ENCODE data around the gene TENM3.

TENM3 gene

GRCh38 chr4:182684796-182685195 is 441.6 kb downstream of the TENM3 start:
- Histone ChIP-seq H3K9ac (ENCODE audit: low read depth in 1 of 2, low read length in 2 of 2) (no peak overlapping the region), H3K9me3 (ENCODE audit: control insufficient read depth in 1 of 2, low read length in 2 of 2) (no peaks in the 10 kb centered on the region), H3K27me3 (ENCODE audit: control insufficient read depth in 1 of 2, insufficient read depth in 2 of 2, low read length in 2 of 2) (no peaks in the 10 kb centered on the region), H3K36me3 (ENCODE audit: control insufficient read depth in 1 of 2, insufficient read depth in 2 of 2, low read length in 2 of 2) (no peaks in the 10 kb centered on the region), H3K4me3 (ENCODE audit: low read depth in 1 of 2, low read length in 2 of 2) (no peak overlapping the region), H3K27ac (ENCODE audit: low read depth, low read length) (no peak overlapping the region), H3K4me1 (ENCODE audit: control insufficient read depth in 1 of 2, insufficient read depth in 2 of 2, low read length in 2 of 2) (no peaks in the 10 kb centered on the region)

GRCh38 chr4:182688081-182688480 is 444.9 kb downstream of the TENM3 start:
- H3K27me3 ChIP-seq (ENCODE audit: control insufficient read depth in 1 of 2, insufficient read depth in 2 of 2, low read length in 2 of 2) = no peaks in the 10 kb centered on the region
- H3K36me3 ChIP-seq (ENCODE audit: control insufficient read depth in 1 of 2, insufficient read depth in 2 of 2, low read length in 2 of 2) = no peaks in the 10 kb centered on the region
- no peak overlapping the region for H3K9ac ChIP-seq (ENCODE audit: low read depth in 1 of 2, low read length in 2 of 2)
- H3K4me3 ChIP-seq (ENCODE audit: low read depth in 1 of 2, low read length in 2 of 2) = no peak overlapping the region
- no peak overlapping the region for H3K27ac ChIP-seq (ENCODE audit: low read depth, low read length)
- H3K9me3 ChIP-seq (ENCODE audit: control insufficient read depth in 1 of 2, low read length in 2 of 2) = no peaks in the 10 kb centered on the region
- no peaks in the 10 kb centered on the region for H3K4me1 ChIP-seq (ENCODE audit: control insufficient read depth in 1 of 2, insufficient read depth in 2 of 2, low read length in 2 of 2)

GRCh38 chr4:182694551-182694950 is 451.3 kb downstream of the TENM3 start:
- Histone ChIP-seq H3K27ac (ENCODE audit: low read depth, low read length) (no peak overlapping the region), H3K36me3 (ENCODE audit: control insufficient read depth in 1 of 2, insufficient read depth in 2 of 2, low read length in 2 of 2) (no peaks in the 10 kb centered on the region), H3K27me3 (ENCODE audit: control insufficient read depth in 1 of 2, insufficient read depth in 2 of 2, low read length in 2 of 2) (no peaks in the 10 kb centered on the region), H3K9me3 (ENCODE audit: control insufficient read depth in 1 of 2, low read length in 2 of 2) (no peaks in the 10 kb centered on the region), H3K4me1 (ENCODE audit: control insufficient read depth in 1 of 2, insufficient read depth in 2 of 2, low read length in 2 of 2) (no peaks in the 10 kb centered on the region), H3K9ac (ENCODE audit: low read depth in 1 of 2, low read length in 2 of 2) (no peak overlapping the region), H3K4me3 (ENCODE audit: low read depth in 1 of 2, low read length in 2 of 2) (no peak overlapping the region)

- Histone ChIP-seq H3K4me3 (ENCODE audit: low read depth in 1 of 2, low read length in 2 of 2) (no peak overlapping the region), H3K9ac (ENCODE audit: low read depth in 1 of 2, low read length in 2 of 2) (no peak overlapping the region)
Measured at GRCh38 chr4:182695009-182695408, 451.8 kb downstream of the TENM3 start.

DNA sequence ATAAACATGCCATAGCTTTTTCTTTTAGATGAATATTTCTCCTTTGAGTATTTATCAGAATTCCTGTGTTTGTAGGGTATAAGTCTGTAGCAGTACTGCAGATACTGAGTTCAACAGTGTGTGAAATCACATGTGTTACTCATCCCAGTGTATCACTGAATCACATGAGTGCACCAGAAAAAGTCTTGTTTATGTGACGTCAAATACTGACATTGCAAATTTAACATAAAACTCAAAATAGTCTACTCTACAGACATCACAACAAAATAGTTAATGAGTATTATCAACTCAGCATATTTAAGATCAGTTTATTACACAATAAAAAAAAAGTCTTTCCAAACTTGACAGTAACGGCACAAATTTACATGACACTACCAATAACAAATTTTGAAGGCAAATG is 452.6 kb downstream of the TENM3 start:
- Histone ChIP-seq H3K9me3 (ENCODE audit: control insufficient read depth in 1 of 2, low read length in 2 of 2) (no peaks in the 10 kb centered on the region), H3K9ac (ENCODE audit: low read depth in 1 of 2, low read length in 2 of 2) (no peak overlapping the region), H3K36me3 (ENCODE audit: control insufficient read depth in 1 of 2, insufficient read depth in 2 of 2, low read length in 2 of 2) (no peaks in the 10 kb centered on the region), H3K27ac (ENCODE audit: low read depth, low read length) (no peak overlapping the region), H3K4me3 (ENCODE audit: low read depth in 1 of 2, low read length in 2 of 2) (no peak overlapping the region), H3K4me1 (ENCODE audit: control insufficient read depth in 1 of 2, insufficient read depth in 2 of 2, low read length in 2 of 2) (no peaks in the 10 kb centered on the region), H3K27me3 (ENCODE audit: control insufficient read depth in 1 of 2, insufficient read depth in 2 of 2, low read length in 2 of 2) (no peaks in the 10 kb centered on the region)

More at GRCh38 chr4:182695009-182695408, 451.8 kb downstream of the TENM3 start:
- Histone ChIP-seq H3K4me1 (ENCODE audit: control insufficient read depth in 1 of 2, insufficient read depth in 2 of 2, low read length in 2 of 2) (no peaks in the 10 kb centered on the region), H3K36me3 (ENCODE audit: control insufficient read depth in 1 of 2, insufficient read depth in 2 of 2, low read length in 2 of 2) (no peaks in the 10 kb centered on the region), H3K9me3 (ENCODE audit: control insufficient read depth in 1 of 2, low read length in 2 of 2) (no peaks in the 10 kb centered on the region), H3K27me3 (ENCODE audit: control insufficient read depth in 1 of 2, insufficient read depth in 2 of 2, low read length in 2 of 2) (no peaks in the 10 kb centered on the region), H3K27ac (ENCODE audit: low read depth, low read length) (no peak overlapping the region)

DNA sequence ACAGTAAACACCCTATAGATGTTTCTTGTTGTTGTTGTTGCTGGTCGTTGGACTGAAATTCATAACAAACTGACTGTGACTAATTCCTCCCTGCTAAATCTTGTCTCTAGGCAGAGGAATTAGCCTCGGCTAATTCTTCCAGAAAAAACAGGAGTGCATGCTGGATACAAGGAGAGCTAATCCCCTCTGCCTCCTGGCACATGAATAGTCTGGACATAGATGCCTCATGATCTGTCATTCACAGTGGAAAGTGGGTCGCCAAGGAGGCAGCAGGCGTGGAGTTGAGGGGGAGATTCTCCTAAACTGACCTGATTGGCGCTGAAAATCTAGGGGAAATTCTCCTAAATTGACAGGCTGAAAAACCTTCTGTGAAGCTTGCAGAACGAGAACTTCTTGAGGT is 453.9 kb downstream of the TENM3 start:
- no peak overlapping the region for H3K9ac ChIP-seq (ENCODE audit: low read depth in 1 of 2, low read length in 2 of 2)
- H3K4me3 ChIP-seq (ENCODE audit: low read depth in 1 of 2, low read length in 2 of 2) = no peak overlapping the region
- no peaks in the 10 kb centered on the region for H3K36me3 ChIP-seq (ENCODE audit: control insufficient read depth in 1 of 2, insufficient read depth in 2 of 2, low read length in 2 of 2)
- no peaks in the 10 kb centered on the region for H3K9me3 ChIP-seq (ENCODE audit: control insufficient read depth in 1 of 2, low read length in 2 of 2)
- no peaks in the 10 kb centered on the region for H3K4me1 ChIP-seq (ENCODE audit: control insufficient read depth in 1 of 2, insufficient read depth in 2 of 2, low read length in 2 of 2)
- no peak overlapping the region for H3K27ac ChIP-seq (ENCODE audit: low read depth, low read length)
- no peaks in the 10 kb centered on the region for H3K27me3 ChIP-seq (ENCODE audit: control insufficient read depth in 1 of 2, insufficient read depth in 2 of 2, low read length in 2 of 2)

DNA sequence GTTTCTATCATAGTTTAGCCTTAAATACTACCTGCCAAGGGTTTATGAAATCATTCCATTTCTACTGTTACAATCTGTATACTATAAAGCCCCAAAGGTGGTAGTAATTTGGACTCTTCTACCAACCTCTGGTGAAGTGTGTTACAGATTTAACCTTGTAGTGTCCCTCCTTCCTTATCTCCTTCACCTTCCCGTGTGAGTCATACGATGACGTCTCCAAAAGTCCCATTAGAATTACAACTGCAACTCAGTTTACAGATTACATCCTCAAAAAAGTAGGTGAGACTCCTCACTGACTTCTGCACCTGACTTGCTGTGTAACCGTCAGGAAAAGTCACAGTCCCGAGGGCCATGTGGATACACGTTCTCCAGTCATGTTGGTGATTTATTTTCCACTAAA is 455.0 kb downstream of the TENM3 start:
- no peaks in the 10 kb centered on the region for H3K27me3 ChIP-seq (ENCODE audit: control insufficient read depth in 1 of 2, insufficient read depth in 2 of 2, low read length in 2 of 2)
- H3K4me1 ChIP-seq (ENCODE audit: control insufficient read depth in 1 of 2, insufficient read depth in 2 of 2, low read length in 2 of 2) = no peaks in the 10 kb centered on the region
- no peak overlapping the region for H3K4me3 ChIP-seq (ENCODE audit: low read depth in 1 of 2, low read length in 2 of 2)
- no peak overlapping the region for H3K9ac ChIP-seq (ENCODE audit: low read depth in 1 of 2, low read length in 2 of 2)
- no peaks in the 10 kb centered on the region for H3K36me3 ChIP-seq (ENCODE audit: control insufficient read depth in 1 of 2, insufficient read depth in 2 of 2, low read length in 2 of 2)
- H3K9me3 ChIP-seq (ENCODE audit: control insufficient read depth in 1 of 2, low read length in 2 of 2) = no peaks in the 10 kb centered on the region
- no peak overlapping the region for H3K27ac ChIP-seq (ENCODE audit: low read depth, low read length)

DNA sequence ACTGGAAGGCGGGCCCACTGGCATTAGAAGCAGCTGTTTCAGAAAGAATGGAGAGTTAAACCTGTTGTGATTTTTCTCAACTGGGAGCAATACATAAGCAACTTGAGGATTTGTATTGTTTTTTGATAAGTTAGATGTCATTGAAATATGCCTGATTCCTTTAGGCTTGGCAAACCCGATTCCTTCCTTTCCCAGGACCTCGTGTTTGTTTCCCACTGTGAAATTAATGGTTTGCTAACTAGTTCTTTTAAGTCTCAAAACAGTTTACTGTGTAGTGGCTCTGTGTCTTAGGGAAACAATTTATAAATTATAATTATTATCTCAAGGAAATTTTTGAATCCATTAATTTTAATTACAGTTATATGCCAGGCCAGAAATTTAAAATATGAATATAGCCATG is 456.0 kb downstream of the TENM3 start:
- Histone ChIP-seq H3K27me3 (ENCODE audit: control insufficient read depth in 1 of 2, insufficient read depth in 2 of 2, low read length in 2 of 2) (no peaks in the 10 kb centered on the region), H3K9me3 (ENCODE audit: control insufficient read depth in 1 of 2, low read length in 2 of 2) (no peaks in the 10 kb centered on the region), H3K4me3 (ENCODE audit: low read depth in 1 of 2, low read length in 2 of 2) (no peak overlapping the region), H3K9ac (ENCODE audit: low read depth in 1 of 2, low read length in 2 of 2) (no peak overlapping the region), H3K36me3 (ENCODE audit: control insufficient read depth in 1 of 2, insufficient read depth in 2 of 2, low read length in 2 of 2) (no peaks in the 10 kb centered on the region), H3K4me1 (ENCODE audit: control insufficient read depth in 1 of 2, insufficient read depth in 2 of 2, low read length in 2 of 2) (no peaks in the 10 kb centered on the region), H3K27ac (ENCODE audit: low read depth, low read length) (no peak overlapping the region)

GRCh38 chr4:182699795-182700194 is 456.6 kb downstream of the TENM3 start:
- no peak overlapping the region for H3K27ac ChIP-seq (ENCODE audit: low read depth, low read length)
- H3K4me3 ChIP-seq (ENCODE audit: low read depth in 1 of 2, low read length in 2 of 2) = no peak overlapping the region
- no peaks in the 10 kb centered on the region for H3K36me3 ChIP-seq (ENCODE audit: control insufficient read depth in 1 of 2, insufficient read depth in 2 of 2, low read length in 2 of 2)
- H3K27me3 ChIP-seq (ENCODE audit: control insufficient read depth in 1 of 2, insufficient read depth in 2 of 2, low read length in 2 of 2) = no peaks in the 10 kb centered on the region
- no peaks in the 10 kb centered on the region for H3K4me1 ChIP-seq (ENCODE audit: control insufficient read depth in 1 of 2, insufficient read depth in 2 of 2, low read length in 2 of 2)
- no peaks in the 10 kb centered on the region for H3K9me3 ChIP-seq (ENCODE audit: control insufficient read depth in 1 of 2, low read length in 2 of 2)
- no peak overlapping the region for H3K9ac ChIP-seq (ENCODE audit: low read depth in 1 of 2, low read length in 2 of 2)

DNA sequence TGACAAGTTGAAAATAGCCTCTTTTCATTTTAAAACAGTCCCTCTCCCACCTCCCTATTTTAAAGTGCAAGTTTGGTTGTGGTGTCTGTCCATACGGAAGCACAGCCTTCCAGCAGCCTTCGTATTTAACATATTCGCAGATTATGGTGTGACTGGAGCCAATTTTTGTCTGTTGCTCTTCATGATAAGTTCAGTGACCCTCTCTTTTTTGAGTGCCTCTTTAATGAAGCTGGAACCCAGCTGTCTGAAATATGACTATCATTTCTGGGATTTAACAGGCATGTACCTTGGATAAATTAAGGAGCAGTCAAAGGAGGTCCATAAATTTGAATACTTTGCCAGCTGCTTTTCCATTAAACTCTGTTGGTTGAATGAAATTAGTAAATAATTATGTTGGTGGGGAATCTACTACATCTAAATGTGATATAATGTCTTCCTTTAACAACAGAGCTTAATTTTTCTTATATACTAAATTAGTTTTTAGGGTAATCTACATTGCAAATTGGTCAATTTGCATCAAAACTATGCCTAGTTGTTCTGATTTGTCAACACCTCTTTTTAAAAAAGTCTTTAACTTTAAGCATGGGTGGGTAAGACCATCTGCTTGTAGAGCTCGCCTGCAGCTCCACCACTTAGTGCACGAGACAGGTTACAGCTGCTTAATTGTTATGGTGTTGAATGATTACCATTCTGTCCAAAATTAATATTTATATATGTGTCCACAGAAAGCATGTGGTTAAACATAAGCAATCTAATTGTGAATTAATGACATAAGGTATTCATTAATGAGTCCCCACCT is 457.4 kb downstream of the TENM3 start:
- no peaks in the 10 kb centered on the region for H3K4me1 ChIP-seq (ENCODE audit: control insufficient read depth in 1 of 2, insufficient read depth in 2 of 2, low read length in 2 of 2)
- H3K27ac ChIP-seq (ENCODE audit: low read depth, low read length) = no peak overlapping the region
- H3K9ac ChIP-seq (ENCODE audit: low read depth in 1 of 2, low read length in 2 of 2) = no peak overlapping the region
- H3K27me3 ChIP-seq (ENCODE audit: control insufficient read depth in 1 of 2, insufficient read depth in 2 of 2, low read length in 2 of 2) = no peaks in the 10 kb centered on the region
- H3K4me3 ChIP-seq (ENCODE audit: low read depth in 1 of 2, low read length in 2 of 2) = no peak overlapping the region
- no peaks in the 10 kb centered on the region for H3K9me3 ChIP-seq (ENCODE audit: control insufficient read depth in 1 of 2, low read length in 2 of 2)
- H3K36me3 ChIP-seq (ENCODE audit: control insufficient read depth in 1 of 2, insufficient read depth in 2 of 2, low read length in 2 of 2) = no peaks in the 10 kb centered on the region
